GM23338 (cell line): ENCODE data around the gene AP1S1. TPM values are rescaled to one million over a fixed set of nuclear protein-coding genes. Genes with fewer than 3 reads are reported as not detected.

Experiments
- microRNA-seq: library from miRNA; unstranded; fragments of <30 nt; microRNA quantifications from one replicate; pipeline ENCODE4, GENCODE V29; 2017
- polyA plus RNA-seq: library from polyadenylated mRNA; unstranded; fragments of >200 nt; fragmentation: Nextera tagmentation; extraction: Ambion mirVana; gene quantifications from 2 replicates; pipeline ENCODE4 v1.2.1, GENCODE V29; 2016
- small RNA-seq: library from RNA; depleted of rRNA; stranded (forward); fragments of <200 nt; gene quantifications from one replicate; pipeline ENCODE3, GENCODE V24; 2014; ENCODE audit warnings: low replicate concordance
- total RNA-seq: library from RNA; depleted of rRNA; stranded (reverse); fragments of >200 nt; shearing (Covaris generic); gene quantifications from 2 replicates; pipeline ENCODE4 v1.2.3, GENCODE V29; 2014; rRNA removed

The AP1S1 gene
- total and polyA plus RNA-seq, 2 experiments from 2014 or later: 11.5 to 60.6 TPM

Small RNA genes lying within 50 kb of the gene (microRNA-seq; reads per million reads assigned to microRNA genes)
- not detected for gene MIR4653

Small RNA genes lying within 50 kb of the gene (small RNA-seq; reads per million reads assigned to genes)
- gene MIR4653: not detected

Other genes starting within 250 kb of the AP1S1 start
- gene MUC3A, start 204.9 kb upstream of the AP1S1 start, total RNA-seq: 16.3 and 19.1 TPM in 2 replicates
- 44.4 and 45.7 TPM in 2 replicates for gene MUC3A, start 204.9 kb upstream of the AP1S1 start, polyA plus RNA-seq
- 3.8 and 4.6 TPM in 2 replicates for gene MUC12, start 184.9 kb upstream of the AP1S1 start, total RNA-seq
- gene MUC12, start 184.9 kb upstream of the AP1S1 start, polyA plus RNA-seq: 18.0 and 21.4 TPM in 2 replicates
- under 0.01 TPM in 1 of 2 replicates, not detected in the other for gene MUC17, start 134.4 kb upstream of the AP1S1 start, total RNA-seq
- gene MUC17, start 134.4 kb upstream of the AP1S1 start, polyA plus RNA-seq: not detected in 2 replicates
- gene TRIM56, start 69.0 kb upstream of the AP1S1 start, total RNA-seq: 12.9 and 15.7 TPM in 2 replicates
- 8.7 and 10.0 TPM in 2 replicates for gene TRIM56, start 69.0 kb upstream of the AP1S1 start, polyA plus RNA-seq
- 0.97 and 2.0 TPM in 2 replicates for gene SERPINE1, start 27.4 kb upstream of the AP1S1 start, total RNA-seq
- gene SERPINE1, start 27.4 kb upstream of the AP1S1 start, polyA plus RNA-seq: 0.63 and 1.2 TPM in 2 replicates
- gene VGF, start 11.1 kb downstream of the AP1S1 start, total RNA-seq: 3.3 and 4.4 TPM in 2 replicates
- gene VGF, start 11.1 kb downstream of the AP1S1 start, polyA plus RNA-seq: 2.6 and 3.0 TPM in 2 replicates
- 0.21 TPM in 1 of 2 replicates, not detected in the other for gene NAT16, start 25.8 kb downstream of the AP1S1 start, total RNA-seq
- gene NAT16, start 25.8 kb downstream of the AP1S1 start, polyA plus RNA-seq: 0.31 and 0.57 TPM in 2 replicates
- gene MOGAT3, start 46.6 kb downstream of the AP1S1 start, total RNA-seq: 0.85 TPM in 1 of 2 replicates, not detected in the other
- 0.21 and 0.44 TPM in 2 replicates for gene MOGAT3, start 46.6 kb downstream of the AP1S1 start, polyA plus RNA-seq
- 28.5 and 40.7 TPM in 2 replicates for gene PLOD3, start 63.1 kb downstream of the AP1S1 start, total RNA-seq
- 33.9 and 35.2 TPM in 2 replicates for gene PLOD3, start 63.1 kb downstream of the AP1S1 start, polyA plus RNA-seq
- 61.9 and 64.6 TPM in 2 replicates for gene ZNHIT1, start 63.7 kb downstream of the AP1S1 start, total RNA-seq
- 113 and 136 TPM in 2 replicates for gene ZNHIT1, start 63.7 kb downstream of the AP1S1 start, polyA plus RNA-seq
- gene CLDN15, start 83.3 kb downstream of the AP1S1 start, total RNA-seq: 3.6 and 3.7 TPM in 2 replicates
- gene CLDN15, start 83.3 kb downstream of the AP1S1 start, polyA plus RNA-seq: 4.1 and 4.3 TPM in 2 replicates
- 95.4 and 131 TPM in 2 replicates for gene FIS1, start 90.6 kb downstream of the AP1S1 start, total RNA-seq
- gene FIS1, start 90.6 kb downstream of the AP1S1 start, polyA plus RNA-seq: 130 and 143 TPM in 2 replicates
- gene IFT22, start 167.3 kb downstream of the AP1S1 start, total RNA-seq: 13.8 and 22.5 TPM in 2 replicates
- gene IFT22, start 167.3 kb downstream of the AP1S1 start, polyA plus RNA-seq: 28.6 and 38.8 TPM in 2 replicates
- gene COL26A1, start 208.4 kb downstream of the AP1S1 start, total RNA-seq: 51.7 and 55.0 TPM in 2 replicates
- gene COL26A1, start 208.4 kb downstream of the AP1S1 start, polyA plus RNA-seq: 17.8 and 20.6 TPM in 2 replicates